Breast epithelium (tissue), 3 donors: ENCODE measurements around the gene RFWD3.

Source experiments
- POLR2AphosphoS5 ChIP-seq, 3 donors: sonication (generic); formaldehyde crosslinking; IDR thresholded peaks; one replicate each; pipeline ENCODE4 v1.6.1; 2017; ENCODE audit warnings: antibody characterized with exemption in 3 of 3
- TF ChIP-seq, protein P1 (sequence below), 3 donors: fragments of 450-650 bp; IDR thresholded peaks; one replicate each; pipeline ENCODE4 v1.5.1; 2016 to 2017; ENCODE audit warnings: antibody characterized with exemption in 3 of 3, mild to moderate bottlenecking in 3 of 3, moderate library complexity in 3 of 3

DNA sequence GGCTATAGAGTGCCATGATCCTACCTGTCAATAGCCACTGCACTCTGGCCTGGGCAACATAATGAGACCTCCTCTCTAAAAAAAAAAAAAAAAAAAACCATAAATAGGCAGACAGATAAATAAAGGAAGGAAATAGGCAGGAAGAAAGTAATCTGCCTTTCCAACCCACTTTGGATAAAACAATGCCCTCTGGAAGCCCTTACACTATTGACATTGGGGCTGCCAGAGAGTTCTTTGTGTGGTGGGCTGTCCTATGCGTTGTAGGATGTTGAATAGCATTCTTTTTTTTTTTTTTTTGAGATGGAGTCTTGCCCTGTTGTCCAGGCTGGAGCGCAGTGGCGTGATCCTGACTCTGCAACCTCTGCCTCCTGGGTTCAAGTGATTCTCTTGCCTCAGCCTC is 7.2 kb upstream of the RFWD3 start:
- TF ChIP-seq, protein P1, sequence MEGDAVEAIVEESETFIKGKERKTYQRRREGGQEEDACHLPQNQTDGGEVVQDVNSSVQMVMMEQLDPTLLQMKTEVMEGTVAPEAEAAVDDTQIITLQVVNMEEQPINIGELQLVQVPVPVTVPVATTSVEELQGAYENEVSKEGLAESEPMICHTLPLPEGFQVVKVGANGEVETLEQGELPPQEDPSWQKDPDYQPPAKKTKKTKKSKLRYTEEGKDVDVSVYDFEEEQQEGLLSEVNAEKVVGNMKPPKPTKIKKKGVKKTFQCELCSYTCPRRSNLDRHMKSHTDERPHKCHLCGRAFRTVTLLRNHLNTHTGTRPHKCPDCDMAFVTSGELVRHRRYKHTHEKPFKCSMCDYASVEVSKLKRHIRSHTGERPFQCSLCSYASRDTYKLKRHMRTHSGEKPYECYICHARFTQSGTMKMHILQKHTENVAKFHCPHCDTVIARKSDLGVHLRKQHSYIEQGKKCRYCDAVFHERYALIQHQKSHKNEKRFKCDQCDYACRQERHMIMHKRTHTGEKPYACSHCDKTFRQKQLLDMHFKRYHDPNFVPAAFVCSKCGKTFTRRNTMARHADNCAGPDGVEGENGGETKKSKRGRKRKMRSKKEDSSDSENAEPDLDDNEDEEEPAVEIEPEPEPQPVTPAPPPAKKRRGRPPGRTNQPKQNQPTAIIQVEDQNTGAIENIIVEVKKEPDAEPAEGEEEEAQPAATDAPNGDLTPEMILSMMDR (IDR thresholded peaks at IDR 0.05): no peak
- no peak for TF ChIP-seq POLR2AphosphoS5 (IDR thresholded peaks at IDR 0.05)
